Activated naive CD4-positive, alpha-beta T cell treated with anti-CD3 and anti-CD28 coated beads, Interleukin-2, amount 50 U/mL, for 16 hours (primary cell): ENCODE measurements around the gene GARIN1A.
"Not testable (repeated sequence)": the region's sequence is repeated elsewhere in the genome, so short reads cannot be mapped to it uniquely, and the experiment has no call there.

Experiments used
- DNase-seq: peaks from one replicate; pipeline ENCODE4 v3.0.0-alpha.2; 2020

Gene GARIN1A

DNA sequence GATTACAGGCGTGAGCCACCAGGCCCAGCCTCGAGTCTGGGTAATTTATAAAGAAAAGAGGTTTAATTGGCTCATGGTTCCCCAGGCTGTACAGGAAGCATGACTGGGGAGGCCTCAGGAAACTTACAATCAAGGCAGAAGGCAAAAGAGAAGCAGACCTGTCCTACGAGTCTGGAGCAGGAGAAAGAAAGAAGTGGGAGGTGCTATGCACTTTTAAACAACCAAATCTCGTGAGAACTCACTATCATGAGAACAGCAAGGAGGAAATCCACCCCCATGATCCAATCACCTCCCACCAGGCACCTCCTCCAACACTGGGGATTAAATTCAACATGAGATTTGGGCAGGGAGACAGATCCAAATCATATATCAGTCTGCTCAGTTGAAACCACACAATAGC is 11.6 kb downstream of the GARIN1A start:
- not testable (repeated sequence) for DNase-seq

DNA sequence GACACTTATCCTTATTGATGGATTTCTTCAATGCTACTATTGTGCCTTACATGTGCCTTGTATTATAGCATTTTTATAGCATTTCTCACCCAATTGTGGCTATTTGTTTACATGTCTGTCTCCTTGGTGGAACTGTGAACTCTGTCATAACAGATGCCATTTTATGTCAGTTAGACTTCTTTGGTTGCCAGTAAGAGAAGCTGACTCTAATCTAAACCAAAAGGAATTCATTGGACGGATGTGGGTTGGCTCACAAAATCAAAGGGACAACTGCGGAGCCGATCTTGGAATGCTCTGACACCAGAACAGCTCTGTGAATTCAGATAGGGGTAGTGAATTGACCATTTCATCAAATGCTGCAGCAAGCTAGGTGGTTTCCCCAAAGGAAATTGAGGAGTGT is 15.0 kb downstream of the GARIN1A start:
- DNase-seq: no peak

DNA sequence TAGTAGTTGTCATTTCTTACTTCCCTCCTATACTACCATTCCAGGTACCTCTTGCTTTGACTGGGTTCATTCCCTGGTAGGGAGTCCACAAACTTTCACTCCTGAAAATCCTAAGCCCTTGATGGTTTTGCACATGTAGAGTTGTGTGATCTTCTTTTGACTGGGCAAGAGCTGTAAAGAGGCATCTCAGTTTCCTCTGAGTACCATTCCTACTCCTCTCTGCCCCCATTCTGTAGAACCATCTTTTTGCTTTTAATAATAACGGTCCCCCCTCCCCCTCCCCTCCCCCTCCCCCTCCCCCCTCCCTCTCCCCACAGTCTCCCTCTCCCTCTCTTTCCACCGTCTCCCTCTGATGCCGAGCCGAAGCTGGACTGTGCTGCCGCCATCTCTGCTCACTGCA is 16.4 kb downstream of the GARIN1A start:
- no peak for DNase-seq

DNA sequence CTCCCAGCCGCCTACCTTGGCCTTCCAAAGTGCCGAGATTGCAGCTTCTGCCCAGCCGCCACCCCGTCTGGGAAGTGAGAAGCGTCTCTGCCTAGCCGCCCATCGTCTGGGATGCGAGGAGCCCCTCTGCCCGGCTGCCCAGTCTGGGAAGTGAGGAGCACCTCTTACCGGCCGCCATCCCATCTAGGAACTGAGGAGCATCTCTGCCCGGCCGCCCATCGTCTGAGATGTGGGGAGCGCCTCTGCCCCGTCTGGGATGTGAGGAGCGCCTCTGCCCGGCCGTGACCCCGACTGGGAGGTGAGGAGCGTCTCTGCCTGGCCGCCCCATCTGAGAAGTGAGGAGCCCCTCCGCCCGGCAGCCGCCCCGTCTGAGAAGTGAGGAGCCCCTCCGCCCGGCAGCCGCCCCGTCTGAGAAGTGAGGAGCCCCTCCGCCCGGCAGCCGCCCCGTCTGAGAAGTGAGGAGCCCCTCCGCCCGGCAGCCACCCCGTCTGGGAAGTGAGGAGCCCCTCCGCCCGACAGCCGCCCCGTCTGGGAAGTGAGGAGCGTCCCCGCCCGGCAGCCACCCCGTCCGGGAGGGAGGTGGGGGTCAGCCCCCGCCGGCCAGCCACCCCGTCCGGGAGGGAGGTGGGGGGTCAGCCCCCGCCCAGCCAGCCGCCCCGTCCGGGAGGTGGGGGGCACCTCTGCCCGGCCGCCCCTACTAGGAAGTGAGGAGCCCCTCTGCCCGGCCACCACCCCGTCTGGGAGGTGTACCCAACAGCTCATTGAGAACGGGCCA is 17.3 kb downstream of the GARIN1A start:
- not testable (repeated sequence) for DNase-seq

DNA sequence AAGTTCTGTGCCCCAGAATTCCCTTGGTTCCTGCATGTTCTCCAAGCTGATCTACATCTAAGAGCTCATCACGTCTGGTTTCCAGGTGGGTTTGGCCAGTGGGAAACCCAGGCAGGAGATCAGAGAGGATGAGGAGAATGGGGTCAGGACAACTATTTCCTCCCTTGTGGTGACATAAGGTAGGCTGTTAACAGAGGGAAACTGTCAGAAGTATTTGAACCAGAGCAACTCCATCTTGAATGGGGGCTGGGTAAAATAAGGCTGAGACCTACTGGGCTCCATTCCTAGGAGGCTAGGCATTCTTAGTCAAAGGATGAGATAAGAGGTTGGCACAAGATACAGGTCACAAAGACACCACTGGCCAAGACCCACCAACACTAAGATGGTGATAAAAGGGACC is 19.1 kb downstream of the GARIN1A start:
- DNase-seq: no peak

DNA sequence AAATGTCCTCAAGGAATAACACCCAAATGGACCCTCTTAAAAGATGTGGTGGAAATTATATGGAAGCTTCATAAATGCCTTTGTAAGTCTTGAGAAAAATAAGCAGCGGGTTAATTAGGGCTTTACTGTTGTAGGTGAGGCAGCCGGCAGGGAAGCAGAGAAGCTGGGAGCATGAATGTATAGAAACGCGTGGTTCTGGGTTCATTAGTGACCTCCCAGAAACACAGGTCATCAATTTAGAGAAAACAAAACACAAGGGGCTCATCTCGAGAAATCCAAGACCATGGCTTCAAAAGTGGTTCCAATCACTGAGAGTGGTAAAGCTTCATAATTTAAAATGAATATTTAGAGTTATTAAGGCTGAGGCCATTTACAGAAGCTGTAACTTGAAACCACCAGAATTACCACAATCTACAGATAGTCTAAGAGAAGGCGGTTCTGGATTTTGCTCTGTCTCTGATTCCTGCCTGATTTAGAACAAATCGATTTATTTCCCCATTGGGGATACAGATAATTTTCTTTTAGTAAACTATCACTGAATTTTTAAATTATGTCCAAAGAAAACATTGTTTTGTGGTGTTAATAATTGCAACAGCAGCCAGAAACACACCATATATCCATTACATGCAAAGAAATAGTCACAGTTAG is 20.7 kb downstream of the GARIN1A start:
- no peak for DNase-seq

DNA sequence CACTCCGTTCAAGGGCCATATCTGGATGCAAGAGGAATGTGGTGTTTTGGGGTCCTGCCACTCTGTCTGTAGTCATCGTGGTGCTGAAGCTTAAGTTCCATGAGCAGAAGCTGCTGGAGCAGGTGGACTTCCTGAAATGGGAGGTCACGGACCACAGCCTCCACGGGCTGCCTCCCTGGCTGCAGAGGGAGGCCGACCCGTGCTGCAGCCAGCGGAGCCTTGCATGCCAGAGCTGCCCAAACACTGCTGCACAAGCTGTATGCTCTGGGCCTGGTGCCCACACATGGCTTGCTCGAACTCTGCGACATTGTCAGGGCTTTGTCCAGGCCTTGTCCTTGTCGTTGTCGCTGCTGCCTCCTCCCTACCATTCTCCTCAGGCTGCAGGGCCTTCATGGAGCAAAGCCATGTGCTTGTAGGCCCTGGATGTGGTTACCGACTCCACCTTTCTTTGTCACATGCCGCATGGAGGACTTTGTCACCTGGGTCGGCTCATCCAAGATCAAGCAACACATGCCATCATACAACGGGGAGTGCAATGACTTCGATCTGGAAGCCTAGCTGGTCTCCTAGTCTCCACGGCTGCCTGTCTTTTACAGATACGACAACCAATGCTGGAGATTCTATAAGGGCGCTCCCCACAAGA is 21.4 kb downstream of the GARIN1A start:
- no peak for DNase-seq

DNA sequence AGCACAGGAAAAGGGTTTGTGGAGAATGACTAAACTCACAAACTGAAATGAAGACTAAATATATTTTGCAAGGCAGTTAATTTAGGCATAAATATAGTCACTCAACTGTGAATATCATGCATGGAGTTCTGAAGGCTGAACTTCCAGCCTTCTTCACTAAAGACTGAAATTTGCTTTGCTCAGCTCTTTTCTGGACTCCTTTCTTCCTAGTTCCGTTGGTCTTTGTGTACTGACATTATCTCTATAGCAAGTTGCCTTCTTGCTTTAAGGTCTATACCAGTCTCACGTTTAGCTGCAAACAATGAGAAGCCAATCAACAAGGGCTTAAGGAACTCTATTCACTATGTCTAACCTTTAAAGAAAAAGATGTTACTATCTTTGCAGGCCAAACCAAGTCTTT is 22.6 kb downstream of the GARIN1A start:
- no peak for DNase-seq

DNA sequence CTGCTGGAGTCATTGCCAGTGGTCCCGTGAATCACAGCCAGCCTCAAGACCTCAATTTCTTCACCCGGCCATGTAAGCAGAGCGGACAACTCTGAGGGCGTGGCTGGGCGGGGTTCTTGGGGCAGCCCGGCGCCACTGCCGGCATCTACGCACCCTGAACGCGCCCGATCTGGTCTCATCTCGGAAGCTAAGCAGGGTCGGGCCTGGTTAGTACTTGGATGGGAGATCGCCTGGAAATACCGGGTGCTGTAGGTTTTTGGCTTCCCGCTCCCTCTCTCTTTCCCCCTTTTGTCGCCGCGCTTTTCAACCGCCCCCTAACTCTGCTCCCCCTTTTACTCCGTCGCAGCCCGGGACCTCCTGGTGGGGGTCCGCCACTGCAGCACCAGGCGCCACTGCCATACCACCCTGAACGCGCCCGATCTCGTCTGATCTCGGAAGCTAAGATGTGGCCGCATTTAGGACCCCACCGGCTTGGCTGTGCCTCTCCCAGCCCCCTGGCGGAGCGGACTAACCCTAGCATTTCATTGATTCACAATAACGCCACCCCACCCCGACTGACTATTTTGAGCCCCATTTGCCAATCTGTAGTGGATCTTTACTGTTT is 25.3 kb downstream of the GARIN1A start:
- peak; percentile 39 for DNase-seq

DNA sequence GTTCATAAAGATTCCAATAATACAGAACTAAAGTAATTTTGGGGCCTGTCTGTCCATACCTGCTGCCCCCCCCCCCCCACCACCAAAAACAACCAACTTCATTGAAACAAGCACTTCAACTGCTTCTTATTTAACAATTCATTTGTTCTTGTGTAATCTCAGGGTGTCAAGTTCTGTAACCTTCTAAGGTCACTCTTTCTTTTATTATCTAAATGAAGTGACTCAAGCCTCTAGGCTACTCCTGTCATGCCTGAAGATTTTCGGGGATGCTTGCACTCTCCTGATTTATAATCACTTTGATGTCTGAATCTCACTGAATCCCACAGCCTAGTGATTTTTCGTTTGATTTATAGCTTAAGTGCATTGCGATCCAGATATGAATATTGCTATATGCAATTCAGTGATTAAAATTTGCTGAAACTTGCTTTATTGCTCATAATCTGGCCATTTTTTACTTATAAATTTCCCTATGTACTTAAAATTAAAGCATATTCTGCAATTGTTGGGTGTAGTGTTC is 27.2 kb downstream of the GARIN1A start:
- no peak for DNase-seq

DNA sequence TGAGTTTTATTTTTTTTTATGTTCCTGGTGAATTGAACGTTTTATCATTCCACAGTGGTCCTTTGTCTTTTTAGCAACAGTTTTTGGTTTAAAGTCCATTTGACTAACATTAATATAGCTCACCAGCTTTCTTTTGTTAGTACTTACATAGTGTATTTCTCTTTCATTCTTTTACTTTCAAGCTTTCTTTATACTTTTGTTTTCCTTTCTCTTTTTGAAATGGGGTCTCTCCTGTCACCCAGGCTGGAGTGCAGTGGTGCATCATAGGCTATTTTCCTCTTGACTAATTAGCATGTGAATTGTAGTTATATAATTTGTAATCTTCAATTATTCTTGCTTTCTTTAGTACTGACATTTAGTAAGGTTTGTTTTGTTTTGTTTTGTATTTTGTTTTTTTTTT is 27.8 kb downstream of the GARIN1A start:
- no peak for DNase-seq

DNA sequence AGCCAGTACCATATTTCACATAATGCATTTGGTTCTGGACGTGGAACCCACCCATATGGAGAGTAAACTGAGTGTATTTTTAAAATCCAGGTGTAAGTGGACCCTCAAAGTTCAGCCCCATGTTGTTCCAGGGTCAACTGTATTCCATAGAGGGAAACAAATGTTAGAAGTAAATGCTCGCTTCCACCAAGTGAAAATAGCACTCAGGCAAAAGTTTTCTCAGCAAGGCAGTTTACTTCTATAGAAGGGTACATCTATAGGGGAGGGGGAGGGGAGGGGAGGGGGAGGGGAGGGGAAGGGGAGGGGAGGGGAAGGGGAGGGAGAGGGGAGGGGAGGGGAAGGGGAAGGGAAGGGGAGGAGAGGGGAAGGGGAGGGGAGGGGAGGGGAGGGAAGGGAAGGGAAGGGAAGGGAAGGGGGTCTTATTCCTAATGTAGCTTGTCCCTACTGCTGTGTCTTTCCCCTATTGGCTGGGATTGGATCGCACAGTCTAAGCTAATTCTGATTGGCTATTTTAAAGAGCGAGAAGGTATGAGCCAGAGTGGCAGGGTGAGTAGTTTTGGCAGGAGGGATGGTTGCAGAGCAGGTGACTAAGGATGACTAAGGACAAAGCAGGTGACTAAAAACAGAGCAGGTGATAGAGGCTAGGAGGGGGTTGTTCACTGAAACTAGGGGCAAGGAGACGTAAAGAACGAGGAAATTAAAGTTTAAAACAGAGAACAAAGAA is 29.1 kb downstream of the GARIN1A start:
- no peak for DNase-seq

DNA sequence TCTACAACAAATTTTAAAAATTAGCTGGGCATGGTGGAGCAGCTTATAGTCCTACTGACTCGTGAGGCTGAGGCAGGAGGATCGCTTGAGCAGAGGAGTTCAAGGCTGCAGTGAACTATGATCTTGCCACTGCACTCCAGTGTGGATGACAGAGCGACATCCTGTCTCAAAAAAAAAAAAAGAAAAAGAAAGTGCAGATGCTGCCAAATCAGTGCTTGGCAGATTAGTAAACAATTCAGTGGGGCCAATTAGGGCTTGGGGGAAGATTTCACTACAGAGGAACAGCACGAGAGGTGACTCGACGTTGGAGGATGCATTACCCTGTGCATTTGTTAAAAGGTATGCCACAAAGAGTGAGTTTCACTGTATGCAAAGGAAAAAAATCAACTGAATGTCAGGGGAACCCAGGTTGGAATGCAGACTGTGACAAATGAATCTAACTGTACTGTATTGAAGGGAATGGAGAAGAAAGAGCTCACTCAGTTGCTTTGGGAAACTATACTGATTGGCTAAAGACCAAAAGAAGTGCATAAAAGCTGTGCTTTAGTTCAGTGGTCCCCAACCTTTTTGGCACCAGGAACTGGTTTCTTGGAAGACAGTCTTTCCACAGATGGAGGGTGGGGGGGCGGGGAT is 31.6 kb downstream of the GARIN1A start:
- DNase-seq: no peak

DNA sequence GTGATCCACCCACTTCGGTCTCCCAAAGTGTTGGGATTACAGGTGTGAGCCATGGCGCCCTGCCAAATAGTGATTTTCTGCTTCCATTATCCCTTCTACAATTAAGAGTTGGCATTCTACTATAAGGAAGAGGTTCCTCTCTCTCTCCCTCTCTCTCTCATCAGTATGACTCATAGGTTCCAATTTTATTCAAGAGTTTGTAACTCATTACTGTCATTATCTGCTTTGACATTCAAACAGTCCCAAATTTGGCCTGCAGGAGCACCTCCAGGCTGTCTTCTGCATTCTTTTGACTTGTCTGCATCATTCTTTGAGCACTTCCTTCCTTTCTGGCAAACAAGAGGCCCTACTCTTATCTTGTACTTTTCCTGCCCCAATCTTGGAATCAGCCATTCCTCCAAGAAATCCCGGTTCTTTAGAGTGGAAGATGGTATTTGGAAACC is 33.8 kb downstream of the GARIN1A start:
- DNase-seq: no peak

DNA sequence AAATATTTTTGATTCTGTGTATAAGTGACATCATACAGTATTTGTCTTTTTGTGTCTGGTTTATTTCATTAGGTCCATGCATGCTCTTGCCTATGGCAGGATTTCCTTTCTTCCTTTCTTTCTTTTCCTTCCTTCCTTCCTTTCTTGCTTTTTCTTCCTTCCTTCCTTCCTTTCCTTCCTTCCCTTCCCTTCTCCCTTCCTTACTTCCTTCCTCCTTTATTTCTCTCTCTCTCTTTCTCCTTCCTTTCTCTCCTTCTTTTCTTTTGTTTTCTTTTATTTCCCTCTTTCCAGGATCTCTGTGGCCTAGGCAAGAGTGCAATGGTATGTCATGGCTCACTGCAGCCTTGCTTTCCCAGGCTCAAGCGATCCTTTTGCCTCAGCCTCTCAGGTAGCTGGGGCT is 35.7 kb downstream of the GARIN1A start:
- DNase-seq: no peak

DNA sequence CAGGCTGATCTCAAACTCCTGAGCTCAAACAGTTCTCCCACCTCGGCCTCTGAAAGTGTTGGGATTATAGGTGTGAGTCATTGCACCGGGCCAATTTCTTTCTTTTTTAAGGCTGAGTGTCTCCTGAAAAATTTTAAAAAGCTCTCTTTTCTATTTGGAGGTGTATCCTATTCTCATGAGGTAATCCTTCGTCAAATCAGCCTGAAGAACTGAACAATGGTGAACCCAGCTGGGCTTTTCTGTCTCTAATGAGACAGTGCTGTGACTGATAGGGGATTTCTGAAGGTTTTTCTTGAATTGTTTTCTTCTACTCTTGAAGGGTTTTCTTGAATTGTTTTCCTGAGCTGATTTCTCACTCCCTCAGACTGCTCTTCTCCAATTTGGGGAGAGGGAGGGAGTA is 36.1 kb downstream of the GARIN1A start:
- DNase-seq: no peak

DNA sequence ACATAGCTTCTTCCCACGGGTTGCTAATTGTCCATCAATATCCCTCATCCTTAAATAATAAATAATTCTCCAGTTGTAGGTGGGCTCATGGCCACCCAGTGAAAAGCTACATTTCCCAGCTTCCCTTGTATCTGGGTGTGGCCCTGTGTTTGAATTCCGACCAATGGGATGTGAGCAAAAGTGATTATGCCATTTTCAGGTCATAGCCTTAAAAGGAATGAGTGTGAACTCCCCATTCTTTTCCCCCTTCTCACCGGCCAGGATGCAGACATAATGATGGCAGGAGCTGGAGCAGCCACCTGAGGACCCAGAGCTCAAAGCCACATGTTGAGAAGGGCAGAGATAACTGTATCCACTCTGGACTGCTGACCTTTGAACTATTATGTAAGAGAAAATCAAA is 36.7 kb downstream of the GARIN1A start:
- no peak for DNase-seq

DNA sequence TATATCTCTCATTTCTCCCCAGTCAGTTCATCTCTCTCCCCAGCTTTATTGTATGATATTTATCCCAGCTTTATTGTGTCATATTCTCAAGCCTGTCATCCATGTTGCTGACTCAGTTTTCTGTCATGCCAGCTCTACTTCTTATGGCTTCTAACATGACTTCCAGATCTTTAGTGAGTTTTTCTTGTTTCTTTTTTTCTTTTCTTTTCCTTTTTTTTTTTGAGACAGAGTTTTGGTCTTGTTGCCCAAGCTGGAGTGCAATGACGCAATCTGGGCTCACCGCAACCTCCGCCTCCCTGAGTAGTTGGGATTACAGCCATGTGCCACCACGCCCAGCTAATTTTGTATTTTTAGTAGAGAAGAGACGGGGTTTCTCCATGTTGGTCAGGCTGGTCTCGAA is 38.4 kb downstream of the GARIN1A start:
- no peak for DNase-seq

DNA sequence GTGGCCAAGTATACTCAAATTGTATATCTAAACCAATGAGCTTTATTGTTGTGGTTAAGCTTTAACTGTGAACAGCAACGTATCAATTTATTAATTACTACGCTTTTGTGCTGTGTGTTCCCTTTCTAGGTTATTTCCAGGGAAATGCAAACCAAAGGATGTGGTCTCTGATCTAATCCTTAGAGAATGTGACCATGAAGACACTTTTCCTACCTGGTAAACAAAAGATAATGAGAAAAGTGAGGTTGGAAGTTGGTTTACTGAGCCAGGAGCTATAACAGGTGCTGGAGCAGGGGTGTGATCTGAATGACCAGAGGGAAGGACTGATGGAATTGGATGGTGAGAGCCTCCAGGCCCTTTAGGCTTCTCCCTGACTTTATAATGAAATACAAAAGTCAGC is 41.7 kb downstream of the GARIN1A start:
- no peak for DNase-seq

DNA sequence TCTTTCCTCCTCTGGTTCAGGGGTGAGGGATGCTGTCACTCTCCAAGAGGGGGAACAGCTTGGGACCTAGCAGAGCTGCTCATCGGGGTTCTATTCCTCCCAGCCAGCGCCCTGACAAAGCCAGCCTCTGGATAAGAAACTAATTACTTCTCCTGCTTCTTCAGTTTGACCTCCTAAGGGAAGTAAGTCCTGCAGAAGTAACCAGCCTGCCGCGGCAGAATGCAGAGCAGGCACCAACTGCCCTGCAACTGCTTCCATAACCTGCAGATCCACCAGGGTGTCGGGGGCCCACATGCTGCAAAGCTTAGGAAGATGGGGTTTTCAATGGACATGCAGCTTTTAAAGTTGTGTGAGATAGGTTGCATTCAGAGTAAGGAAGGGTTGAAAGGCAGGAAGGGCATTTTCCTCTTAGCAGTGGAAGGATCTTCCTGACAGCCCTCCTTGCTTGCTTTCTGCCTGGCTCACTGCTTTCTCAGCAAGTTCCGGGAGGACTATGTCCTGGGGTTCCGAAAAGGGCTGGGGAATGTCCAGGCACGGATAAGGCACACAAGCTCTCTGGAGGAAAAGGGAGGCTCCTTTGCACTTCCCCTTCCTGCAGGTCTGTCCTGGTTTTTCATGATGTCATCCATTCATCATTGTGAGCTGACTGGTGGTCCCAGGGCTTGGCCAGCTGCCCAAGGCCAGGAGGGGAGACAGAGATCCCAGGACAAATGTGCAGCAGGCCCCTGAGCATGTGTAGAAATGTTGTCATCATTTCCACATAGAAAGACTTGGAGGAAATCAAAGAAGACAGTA is 42.8 kb downstream of the GARIN1A start:
- no peak for DNase-seq

DNA sequence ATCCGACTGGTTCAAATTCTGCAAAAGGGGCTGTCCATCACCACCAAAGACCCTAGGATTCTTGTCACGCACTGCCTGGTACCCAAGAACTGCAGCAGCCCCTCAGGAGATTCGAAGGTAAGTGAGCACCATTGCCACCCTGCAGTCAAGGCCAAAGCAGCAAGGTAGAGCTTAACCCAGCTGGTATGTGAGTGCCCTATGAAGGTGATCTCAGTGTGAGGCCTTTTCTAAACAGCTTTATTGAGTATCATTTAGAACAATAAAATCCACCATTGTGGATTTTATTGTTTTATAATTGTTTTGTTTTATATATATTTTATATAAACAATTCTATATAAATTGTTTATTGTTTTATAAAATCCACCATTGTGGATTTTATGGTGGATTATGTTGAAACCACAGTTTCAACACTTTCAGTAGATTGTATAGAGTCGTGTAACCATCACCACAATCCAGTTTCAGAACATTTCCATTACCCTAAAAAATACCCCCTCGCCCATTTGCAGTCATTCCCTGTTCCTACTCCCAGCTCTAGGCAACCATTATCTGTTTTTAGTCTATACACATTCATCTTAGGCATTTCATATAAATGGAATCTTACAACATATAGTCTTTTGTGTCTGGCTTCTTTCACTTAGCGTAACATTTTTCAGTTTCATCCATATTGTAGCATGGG is 47.0 kb downstream of the GARIN1A start:
- no peak for DNase-seq
